HL-60 (cell line): ENCODE results near the gene TAL2.

Experiments
- DNase-seq, 2 experiments: peaks; one replicate each; pipeline ENCODE4 v3.0.0-alpha.2; 2010 to 2020; ENCODE audit warnings: low read depth in 1 of 2, low spot score in 1 of 2
- H3K27ac ChIP-seq: fragments of 250-450 bp; sonication (Bioruptor Pico); replicated peaks from 2 replicates; pipeline ENCODE4 v1.5.1; 2020; ENCODE audit warnings: mild to moderate bottlenecking, moderate library complexity
- H3K27me3 ChIP-seq: fragments of 250-450 bp; sonication (Bioruptor Pico); 2 replicates; pipeline ENCODE4 v1.5.1; 2021; ENCODE audit warnings: mild to moderate bottlenecking, moderate library complexity; ENCODE audit not compliant: insufficient read depth, poor library complexity, severe bottlenecking
- H3K4me3 ChIP-seq: replicated peaks from 2 replicates; pipeline ENCODE4 v1.5.1; 2011; ENCODE audit warnings: mild to moderate bottlenecking, control low read depth, low read length; ENCODE audit not compliant: insufficient read depth
- GABPA ChIP-seq: IDR thresholded peaks from 2 replicates; pipeline ENCODE4 v1.6.1; 2012; ENCODE audit warnings: low read depth
- POLR2AphosphoS5 ChIP-seq: IDR thresholded peaks from 2 replicates; pipeline ENCODE4 v1.6.1; 2012; ENCODE audit warnings: low read depth
- REST ChIP-seq: IDR thresholded peaks from 2 replicates; pipeline ENCODE4 v1.6.1; 2012; ENCODE audit warnings: low read depth; ENCODE audit not compliant: insufficient replicate concordance
- SPI1 ChIP-seq: IDR thresholded peaks from 2 replicates; pipeline ENCODE4 v1.6.1; 2012; ENCODE audit warnings: low read depth, mild to moderate bottlenecking, borderline replicate concordance
- TF ChIP-seq, protein P1 (sequence below): IDR thresholded peaks from one replicate; pipeline ENCODE4 v1.5.1; 2011; ENCODE audit warnings: low read length, control low read depth, inconsistent platforms; ENCODE audit not compliant: insufficient read depth

Gene TAL2

DNA sequence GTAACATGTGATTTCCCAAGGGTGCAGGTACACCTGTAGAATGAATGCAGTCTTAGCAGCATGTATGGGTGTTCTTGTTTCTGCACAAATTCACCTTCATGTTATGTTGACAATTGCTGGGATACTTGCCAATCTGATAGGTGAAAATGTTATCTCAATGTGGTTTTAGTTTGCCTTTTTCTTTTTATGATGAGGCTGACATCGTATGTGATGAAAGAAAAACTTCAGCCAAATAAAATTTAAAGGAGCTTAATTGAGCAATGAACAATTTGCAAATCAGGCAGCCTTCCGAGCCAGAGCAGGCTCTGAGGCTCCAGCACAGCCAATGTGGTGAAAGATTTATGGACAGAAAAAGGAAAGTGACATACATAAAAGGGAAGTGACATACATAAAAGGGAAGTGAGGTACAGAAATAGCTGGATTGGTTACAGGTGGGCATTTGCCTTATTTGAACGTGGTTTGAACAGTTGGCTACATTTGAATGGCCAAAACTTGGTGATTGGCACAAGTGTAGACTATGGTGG is 10.5 kb downstream of the TAL2 start:
- Histone ChIP-seq H3K27me3 (no peaks in the 10 kb centered on the region), H3K27ac (peak overlapping the region; percentile 48), H3K4me3 (no peak overlapping the region)
- TF ChIP-seq SPI1 (peak; percentile 100), REST (no peak), POLR2AphosphoS5 (no peak), GABPA (peak; percentile 79)
- TF ChIP-seq, protein P1, sequence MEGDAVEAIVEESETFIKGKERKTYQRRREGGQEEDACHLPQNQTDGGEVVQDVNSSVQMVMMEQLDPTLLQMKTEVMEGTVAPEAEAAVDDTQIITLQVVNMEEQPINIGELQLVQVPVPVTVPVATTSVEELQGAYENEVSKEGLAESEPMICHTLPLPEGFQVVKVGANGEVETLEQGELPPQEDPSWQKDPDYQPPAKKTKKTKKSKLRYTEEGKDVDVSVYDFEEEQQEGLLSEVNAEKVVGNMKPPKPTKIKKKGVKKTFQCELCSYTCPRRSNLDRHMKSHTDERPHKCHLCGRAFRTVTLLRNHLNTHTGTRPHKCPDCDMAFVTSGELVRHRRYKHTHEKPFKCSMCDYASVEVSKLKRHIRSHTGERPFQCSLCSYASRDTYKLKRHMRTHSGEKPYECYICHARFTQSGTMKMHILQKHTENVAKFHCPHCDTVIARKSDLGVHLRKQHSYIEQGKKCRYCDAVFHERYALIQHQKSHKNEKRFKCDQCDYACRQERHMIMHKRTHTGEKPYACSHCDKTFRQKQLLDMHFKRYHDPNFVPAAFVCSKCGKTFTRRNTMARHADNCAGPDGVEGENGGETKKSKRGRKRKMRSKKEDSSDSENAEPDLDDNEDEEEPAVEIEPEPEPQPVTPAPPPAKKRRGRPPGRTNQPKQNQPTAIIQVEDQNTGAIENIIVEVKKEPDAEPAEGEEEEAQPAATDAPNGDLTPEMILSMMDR = no peak
- DNase-seq = peak; percentile 28 to 69

DNA sequence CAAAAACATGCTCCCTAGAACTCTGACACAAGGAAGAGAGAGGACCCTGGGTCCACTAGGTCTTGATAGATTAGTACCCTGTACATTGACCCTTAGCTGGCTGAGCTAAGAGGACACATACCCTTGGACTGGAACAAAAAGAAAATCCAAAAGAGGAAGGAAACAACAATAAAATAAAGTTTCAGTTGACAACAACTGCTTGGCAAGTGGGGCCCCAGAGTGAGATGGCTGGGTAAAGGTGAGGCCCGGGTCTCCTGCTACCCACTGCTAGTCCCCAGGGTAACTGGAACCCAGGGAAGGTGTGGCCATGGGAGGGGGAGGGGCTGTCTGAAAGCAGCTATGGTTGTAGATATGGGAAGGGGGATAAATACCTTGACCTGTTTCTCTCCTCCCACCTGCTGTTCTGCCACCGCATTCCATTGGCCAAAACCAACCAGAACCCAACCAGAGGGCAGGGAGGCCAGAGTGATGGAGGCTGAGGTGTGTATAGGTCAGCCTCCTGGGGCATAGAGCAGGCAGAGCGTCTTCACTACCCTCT is 11.7 kb downstream of the TAL2 start:
- Histone ChIP-seq H3K27ac (peak overlapping the region; percentile 48), H3K27me3 (no peaks in the 10 kb centered on the region), H3K4me3 (no peak overlapping the region)
- TF ChIP-seq POLR2AphosphoS5 (no peak), GABPA (no peak), SPI1 (no peak), REST (no peak)
- TF ChIP-seq, protein P1 = no peak
- DNase-seq = no peak

GRCh38 chr9:105676351-105676923 is 14.2 kb downstream of the TAL2 start:
- Histone ChIP-seq H3K27ac (no peak overlapping the region), H3K27me3 (no peaks in the 10 kb centered on the region), H3K4me3 (no peak overlapping the region)
- no peak for DNase-seq
- TF ChIP-seq REST (no peak), SPI1 (no peak), GABPA (no peak), POLR2AphosphoS5 (no peak)
- TF ChIP-seq, protein P1 = no peak
